ENCODE results near the gene ABI2.

DNA sequence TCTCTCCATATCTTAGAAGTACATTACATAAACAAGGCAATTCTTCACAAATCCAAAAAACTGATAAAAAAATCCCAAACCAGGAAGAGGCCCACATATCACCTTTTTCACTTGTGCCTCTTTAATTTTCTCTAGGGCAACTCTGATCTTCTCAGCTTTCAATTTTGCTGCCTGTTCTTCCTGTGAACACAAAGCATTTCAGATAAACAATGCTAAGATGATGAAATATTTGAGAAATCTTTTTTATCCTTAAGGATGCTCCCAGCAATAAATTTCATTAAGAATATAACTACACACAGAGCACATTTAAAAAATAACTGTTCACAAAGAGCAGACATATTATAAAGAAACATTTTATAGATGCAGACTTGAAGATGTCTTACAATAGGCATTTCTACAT, 133.6 kb downstream of the ABI2 start:
- TF ChIP-seq, protein P1, sequence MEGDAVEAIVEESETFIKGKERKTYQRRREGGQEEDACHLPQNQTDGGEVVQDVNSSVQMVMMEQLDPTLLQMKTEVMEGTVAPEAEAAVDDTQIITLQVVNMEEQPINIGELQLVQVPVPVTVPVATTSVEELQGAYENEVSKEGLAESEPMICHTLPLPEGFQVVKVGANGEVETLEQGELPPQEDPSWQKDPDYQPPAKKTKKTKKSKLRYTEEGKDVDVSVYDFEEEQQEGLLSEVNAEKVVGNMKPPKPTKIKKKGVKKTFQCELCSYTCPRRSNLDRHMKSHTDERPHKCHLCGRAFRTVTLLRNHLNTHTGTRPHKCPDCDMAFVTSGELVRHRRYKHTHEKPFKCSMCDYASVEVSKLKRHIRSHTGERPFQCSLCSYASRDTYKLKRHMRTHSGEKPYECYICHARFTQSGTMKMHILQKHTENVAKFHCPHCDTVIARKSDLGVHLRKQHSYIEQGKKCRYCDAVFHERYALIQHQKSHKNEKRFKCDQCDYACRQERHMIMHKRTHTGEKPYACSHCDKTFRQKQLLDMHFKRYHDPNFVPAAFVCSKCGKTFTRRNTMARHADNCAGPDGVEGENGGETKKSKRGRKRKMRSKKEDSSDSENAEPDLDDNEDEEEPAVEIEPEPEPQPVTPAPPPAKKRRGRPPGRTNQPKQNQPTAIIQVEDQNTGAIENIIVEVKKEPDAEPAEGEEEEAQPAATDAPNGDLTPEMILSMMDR (IDR thresholded peaks at IDR 0.05; ENCODE audit: low read depth, low read length), result no peak
- TF ChIP-seq POLR2A (IDR thresholded peaks at IDR 0.05; ENCODE audit: extremely low read depth, insufficient read length), result no peak

All from NB4 (cell line).